Endodermal cell (in vitro differentiated cells): ENCODE data around the gene RASGRF1. TPM values are rescaled to one million over a fixed set of nuclear protein-coding genes. Genes with fewer than 3 reads are reported as not detected.

Experiments
- DNase-seq: peaks from one replicate; pipeline ENCODE4 v3.0.0-alpha.2; 2017
- H3K27ac ChIP-seq: 2 replicates; pipeline ENCODE4 v1.5.1; 2013; ENCODE audit warnings: mild to moderate bottlenecking, low read depth, low read length, moderate library complexity
- H3K27me3 ChIP-seq: 2 replicates; pipeline ENCODE4 v1.6.1; 2013; ENCODE audit warnings: mild to moderate bottlenecking, low read length, moderate library complexity; ENCODE audit not compliant: insufficient read depth, control insufficient read depth, poor library complexity, severe bottlenecking
- H3K36me3 ChIP-seq: 2 replicates; pipeline ENCODE4 v1.7.0; 2013; ENCODE audit warnings: mild to moderate bottlenecking, low read length, moderate library complexity; ENCODE audit not compliant: control insufficient read depth, insufficient read depth
- H3K4me1 ChIP-seq: one replicate; pipeline ENCODE4 v1.7.0; 2013; ENCODE audit warnings: low read length; ENCODE audit not compliant: control insufficient read depth, insufficient read depth
- H3K4me3 ChIP-seq: 2 replicates; pipeline ENCODE4 v1.5.1; 2013; ENCODE audit warnings: mild to moderate bottlenecking, low read length, moderate library complexity
- H3K9ac ChIP-seq: 2 replicates; pipeline ENCODE4 v1.6.1; 2013; ENCODE audit warnings: mild to moderate bottlenecking, low read length, moderate library complexity; ENCODE audit not compliant: poor library complexity, severe bottlenecking; ENCODE audit errors: extremely low read depth
- H3K9me3 ChIP-seq: 2 replicates; pipeline ENCODE4 v1.6.1; 2013; ENCODE audit warnings: mild to moderate bottlenecking, low read length, moderate library complexity; ENCODE audit not compliant: control insufficient read depth
- H3K27ac Mint-ChIP-seq: 2 replicates; pipeline ENCODE4 v1.8.0; 2020; ENCODE audit warnings: mixed read lengths
- H3K27me3 Mint-ChIP-seq: 2 replicates; pipeline ENCODE4 v1.8.0; 2021; ENCODE audit warnings: mild to moderate bottlenecking, mixed read lengths; ENCODE audit not compliant: insufficient read depth
- H3K36me3 Mint-ChIP-seq: 2 replicates; pipeline ENCODE4 v1.8.0; 2020; ENCODE audit warnings: low read depth, mixed read lengths
- H3K4me1 Mint-ChIP-seq: 2 replicates; pipeline ENCODE4 v1.8.0; 2020; ENCODE audit warnings: mixed read lengths
- H3K4me3 Mint-ChIP-seq: 2 replicates; pipeline ENCODE4 v1.8.0; 2020; ENCODE audit warnings: mild to moderate bottlenecking, moderate library complexity, mixed read lengths
- H3K9me3 Mint-ChIP-seq: 2 replicates; pipeline ENCODE4 v1.8.0; 2020; ENCODE audit warnings: mild to moderate bottlenecking, mixed read lengths
- CTCF ChIP-seq: fragments of 200-600 bp; sonication (generic); conservative IDR thresholded peaks from 2 replicates; pipeline ENCODE4 v1.5.0; 2021; ENCODE audit warnings: antibody characterized with exemption, mild to moderate bottlenecking
- WGBS, 2 experiments: methylation state at CpG; one replicate each; pipeline versions ENCODE4 v1.1.5 to v1.1.7; 2013; ENCODE audit warnings: missing lambda C conversion rate in 2 of 2, mixed read lengths in 1 of 2; ENCODE audit not compliant: insufficient coverage in 1 of 2, insufficient read length in 1 of 2; 5-methylcytosine and 5-hydroxymethylcytosine counted together
- total RNA-seq, 2 donors: library from RNA; stranded (reverse); fragmentation: NEBNext Ultra II Directional in 1 of 2; extraction: Animal tissue kit (Norgen Biotek cat#: 25700) in 1 of 2; gene quantifications; 2 replicates in 1 of 2; 3 replicates in 1 of 2; pipeline ENCODE4 v1.2.1, GENCODE V29; 2021

Gene RASGRF1
- total RNA-seq, 2 donors from 2014 or later = 0.20 TPM; not detected in 1

GRCh38 chr15:79035111-79035601 lies 55.4 kb downstream of the RASGRF1 start:
- Mint-ChIP-seq H3K9me3 (peaks cover 7% of the 10 kb centered on the region), H3K4me1 (peaks cover 14% of the 10 kb centered on the region), H3K27me3 (peaks cover 7% of the 10 kb centered on the region), H3K36me3 (no peaks in the 10 kb centered on the region), H3K4me3 (no peak overlapping the region), H3K27ac (peak overlapping the region; percentile 21)
- TF ChIP-seq CTCF = peak; percentile 57
- H3K27ac ChIP-seq = no peak overlapping the region
- H3K27me3 ChIP-seq = no peaks in the 10 kb centered on the region
- no peak overlapping the region for H3K9ac ChIP-seq
- no peaks in the 10 kb centered on the region for H3K4me1 ChIP-seq
- peaks cover 10% of the 10 kb centered on the region for H3K9me3 ChIP-seq
- H3K36me3 ChIP-seq = no peaks in the 10 kb centered on the region
- no peak overlapping the region for H3K4me3 ChIP-seq
- DNase-seq = peak; percentile 77
- 75 to 78% methylated on average over 9 to 11 of the region's 11 CpGs for WGBS, 2 experiments

GRCh38 chr15:79034284-79034683 lies 56.3 kb downstream of the RASGRF1 start:
- H3K4me1 ChIP-seq = no peaks in the 10 kb centered on the region
- no peak for DNase-seq
- no peaks in the 10 kb centered on the region for H3K36me3 ChIP-seq
- no peak for TF ChIP-seq CTCF
- Mint-ChIP-seq H3K4me3 (no peak overlapping the region), H3K9me3 (peaks cover 7% of the 10 kb centered on the region), H3K27ac (no peak overlapping the region), H3K4me1 (peaks cover 14% of the 10 kb centered on the region), H3K36me3 (no peaks in the 10 kb centered on the region), H3K27me3 (peaks cover 7% of the 10 kb centered on the region)
- WGBS, 2 experiments = 100% methylated on average over 1 of the region's 1 CpG; no CpG with 5 or more reads in 1 of the 2 experiments
- no peak overlapping the region for H3K27ac ChIP-seq
- no peak overlapping the region for H3K9ac ChIP-seq
- H3K9me3 ChIP-seq = peaks cover 10% of the 10 kb centered on the region
- H3K27me3 ChIP-seq = no peaks in the 10 kb centered on the region
- no peak overlapping the region for H3K4me3 ChIP-seq

GRCh38 chr15:79032656-79033055 lies 57.9 kb downstream of the RASGRF1 start:
- Mint-ChIP-seq H3K4me1 (peaks cover 14% of the 10 kb centered on the region), H3K4me3 (no peak overlapping the region), H3K9me3 (peaks cover 3% of the 10 kb centered on the region), H3K27ac (no peak overlapping the region), H3K36me3 (no peaks in the 10 kb centered on the region), H3K27me3 (peaks cover 11% of the 10 kb centered on the region)
- DNase-seq = no peak
- H3K36me3 ChIP-seq = no peaks in the 10 kb centered on the region
- no peak overlapping the region for H3K27ac ChIP-seq
- no peak for TF ChIP-seq CTCF
- H3K9me3 ChIP-seq = peaks cover 5% of the 10 kb centered on the region
- H3K9ac ChIP-seq = no peak overlapping the region
- 89 to 92% methylated on average over 4 to 6 of the region's 6 CpGs for WGBS, 2 experiments
- H3K4me3 ChIP-seq = no peak overlapping the region
- no peaks in the 10 kb centered on the region for H3K27me3 ChIP-seq
- no peaks in the 10 kb centered on the region for H3K4me1 ChIP-seq
